ENCODE results near the gene FOS. TPM values are rescaled to one million over a fixed set of nuclear protein-coding genes. Genes with fewer than 3 reads are reported as not detected.

FOS gene
- total and polyA plus RNA-seq, 2 of the 8 experiments (the other 6 are each of a cell fraction or from before 2014, with no cell fraction given): 50.2 to 51.8 TPM

- TF ChIP-seq, protein P1, sequence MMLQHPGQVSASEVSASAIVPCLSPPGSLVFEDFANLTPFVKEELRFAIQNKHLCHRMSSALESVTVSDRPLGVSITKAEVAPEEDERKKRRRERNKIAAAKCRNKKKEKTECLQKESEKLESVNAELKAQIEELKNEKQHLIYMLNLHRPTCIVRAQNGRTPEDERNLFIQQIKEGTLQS (IDR thresholded peaks at IDR 0.05; ENCODE audit: insufficient read depth, low read depth, low read length): no peak
- TF ChIP-seq SP1 (IDR thresholded peaks at IDR 0.05; ENCODE audit: low read depth, low read length) (no peak), HDAC6 (IDR thresholded peaks at IDR 0.05; ENCODE audit: low read depth, low read length) (no peak), YY1 (IDR thresholded peaks at IDR 0.05; ENCODE audit: low read depth, low read length) (no peak)
- TF ChIP-seq, protein P2, sequence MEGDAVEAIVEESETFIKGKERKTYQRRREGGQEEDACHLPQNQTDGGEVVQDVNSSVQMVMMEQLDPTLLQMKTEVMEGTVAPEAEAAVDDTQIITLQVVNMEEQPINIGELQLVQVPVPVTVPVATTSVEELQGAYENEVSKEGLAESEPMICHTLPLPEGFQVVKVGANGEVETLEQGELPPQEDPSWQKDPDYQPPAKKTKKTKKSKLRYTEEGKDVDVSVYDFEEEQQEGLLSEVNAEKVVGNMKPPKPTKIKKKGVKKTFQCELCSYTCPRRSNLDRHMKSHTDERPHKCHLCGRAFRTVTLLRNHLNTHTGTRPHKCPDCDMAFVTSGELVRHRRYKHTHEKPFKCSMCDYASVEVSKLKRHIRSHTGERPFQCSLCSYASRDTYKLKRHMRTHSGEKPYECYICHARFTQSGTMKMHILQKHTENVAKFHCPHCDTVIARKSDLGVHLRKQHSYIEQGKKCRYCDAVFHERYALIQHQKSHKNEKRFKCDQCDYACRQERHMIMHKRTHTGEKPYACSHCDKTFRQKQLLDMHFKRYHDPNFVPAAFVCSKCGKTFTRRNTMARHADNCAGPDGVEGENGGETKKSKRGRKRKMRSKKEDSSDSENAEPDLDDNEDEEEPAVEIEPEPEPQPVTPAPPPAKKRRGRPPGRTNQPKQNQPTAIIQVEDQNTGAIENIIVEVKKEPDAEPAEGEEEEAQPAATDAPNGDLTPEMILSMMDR (IDR thresholded peaks at IDR 0.05; ENCODE audit: control extremely low read depth in 1 of 3, insufficient read depth in 1 of 3, low read depth in 1 of 3, low read length in 3 of 3): no peak
Observed at GRCh38 chr14:75274050-75274898, 4.4 kb upstream of the FOS start (continued).
